Cardiac muscle cell (in vitro differentiated cells and primary cell): Measurements from ENCODE around the gene TBXA2R. TPM values are rescaled to one million over a fixed set of nuclear protein-coding genes. Genes with fewer than 3 reads are reported as not detected.

Experiments used
- DNase-seq, 2 donors: peaks; one replicate each; pipeline versions ENCODE4 v3.0.0 to v3.0.0-alpha.2; 2010 to 2017; ENCODE audit warnings: low read depth in 1 of 2, low spot score in 1 of 2
- H3K27ac ChIP-seq: fragments of 200-600 bp; sonication (generic); 2 replicates; pipeline ENCODE4 v1.5.1; 2016
- H3K27me3 ChIP-seq: fragments of 200-600 bp; sonication (generic); 2 replicates; pipeline ENCODE4 v1.6.0; 2016; ENCODE audit warnings: control low read depth
- H3K36me3 ChIP-seq: fragments of 200-600 bp; sonication (generic); 2 replicates; pipeline ENCODE4 v1.5.1; 2016; ENCODE audit warnings: control low read depth
- H3K4me1 ChIP-seq: fragments of 200-600 bp; sonication (generic); 2 replicates; pipeline ENCODE4 v1.8.1; 2017; ENCODE audit warnings: low read depth, mild to moderate bottlenecking, mixed run types
- H3K4me3 ChIP-seq: fragments of 200-600 bp; sonication (generic); 2 replicates; pipeline ENCODE4 v1.5.1; 2016; ENCODE audit warnings: mild to moderate bottlenecking
- H3K9me3 ChIP-seq: fragments of 200-600 bp; sonication (generic); 2 replicates; pipeline ENCODE4 v1.5.1; 2017; ENCODE audit warnings: low read depth, mild to moderate bottlenecking, control low read depth
- polyA plus RNA-seq: library from polyadenylated mRNA; unstranded; fragments of >200 nt; fragmentation: Nextera tagmentation; extraction: Ambion mirVana; gene quantifications from 2 replicates; pipeline ENCODE4 v1.2.1, GENCODE V29; 2016
- total RNA-seq: library from RNA; depleted of rRNA; stranded (reverse); fragments of >200 nt; gene quantifications from 2 replicates; pipeline ENCODE4 v1.2.3, GENCODE V29; 2016
- TF ChIP-seq, protein P1 (sequence below): IDR thresholded peaks from 2 replicates; pipeline ENCODE4 v1.5.1; 2012; ENCODE audit warnings: low read depth, mild to moderate bottlenecking, low read length

Gene TBXA2R
- total and polyA plus RNA-seq, 2 experiments from 2014 or later: 0.15 to 1.0 TPM

DNA sequence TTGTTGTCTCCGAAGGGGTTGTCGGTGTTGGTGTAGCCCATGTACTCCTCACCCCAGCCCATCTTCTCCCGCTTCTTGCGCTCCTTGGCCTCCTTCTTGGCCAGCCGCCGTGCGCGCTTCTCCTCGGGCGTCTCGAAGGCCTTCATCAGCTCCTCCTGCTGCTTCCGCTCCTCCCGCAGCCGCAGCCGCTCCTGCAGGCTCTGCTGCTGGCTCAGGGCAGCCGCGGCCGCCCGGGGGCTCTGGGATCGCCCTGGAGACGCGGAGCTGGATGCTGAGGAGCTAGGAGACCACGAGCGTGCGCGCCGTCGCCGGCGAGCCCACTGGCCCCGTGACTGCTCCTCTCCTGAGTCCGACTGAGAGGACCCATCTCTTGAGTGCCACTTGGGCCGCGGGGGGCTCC is 17.0 kb upstream of the TBXA2R start:
- Histone ChIP-seq H3K9me3 (no peaks in the 10 kb centered on the region), H3K27ac (no peak overlapping the region), H3K27me3 (no peaks in the 10 kb centered on the region), H3K4me1 (peaks cover 7% of the 10 kb centered on the region), H3K4me3 (no peak overlapping the region), H3K36me3 (no peaks in the 10 kb centered on the region)
- DNase-seq: no peak
- TF ChIP-seq, protein P1, sequence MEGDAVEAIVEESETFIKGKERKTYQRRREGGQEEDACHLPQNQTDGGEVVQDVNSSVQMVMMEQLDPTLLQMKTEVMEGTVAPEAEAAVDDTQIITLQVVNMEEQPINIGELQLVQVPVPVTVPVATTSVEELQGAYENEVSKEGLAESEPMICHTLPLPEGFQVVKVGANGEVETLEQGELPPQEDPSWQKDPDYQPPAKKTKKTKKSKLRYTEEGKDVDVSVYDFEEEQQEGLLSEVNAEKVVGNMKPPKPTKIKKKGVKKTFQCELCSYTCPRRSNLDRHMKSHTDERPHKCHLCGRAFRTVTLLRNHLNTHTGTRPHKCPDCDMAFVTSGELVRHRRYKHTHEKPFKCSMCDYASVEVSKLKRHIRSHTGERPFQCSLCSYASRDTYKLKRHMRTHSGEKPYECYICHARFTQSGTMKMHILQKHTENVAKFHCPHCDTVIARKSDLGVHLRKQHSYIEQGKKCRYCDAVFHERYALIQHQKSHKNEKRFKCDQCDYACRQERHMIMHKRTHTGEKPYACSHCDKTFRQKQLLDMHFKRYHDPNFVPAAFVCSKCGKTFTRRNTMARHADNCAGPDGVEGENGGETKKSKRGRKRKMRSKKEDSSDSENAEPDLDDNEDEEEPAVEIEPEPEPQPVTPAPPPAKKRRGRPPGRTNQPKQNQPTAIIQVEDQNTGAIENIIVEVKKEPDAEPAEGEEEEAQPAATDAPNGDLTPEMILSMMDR: no peak

DNA sequence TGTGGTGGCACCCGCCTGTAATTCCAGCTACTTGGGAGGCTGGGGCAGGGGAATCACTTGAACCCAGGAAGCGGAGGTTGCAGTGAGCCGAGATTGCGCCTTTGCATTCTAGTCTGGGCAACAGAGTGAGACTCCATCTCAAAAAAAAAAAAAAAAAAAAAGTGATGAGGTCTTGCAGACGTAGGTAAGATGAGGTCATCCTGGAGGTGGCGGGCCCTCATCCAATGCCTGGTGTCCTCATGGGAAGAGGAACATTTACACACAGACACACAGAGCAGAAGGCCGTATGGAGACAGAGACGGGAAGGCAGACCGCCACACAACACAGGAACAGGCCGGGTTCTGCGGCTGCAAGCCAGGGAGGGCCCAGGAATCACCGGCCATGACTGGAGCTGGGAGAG is 15.5 kb upstream of the TBXA2R start:
- no peak for DNase-seq
- H3K27ac ChIP-seq: no peak overlapping the region
- TF ChIP-seq, protein P1: no peak
- no peak overlapping the region for H3K4me3 ChIP-seq
- H3K27me3 ChIP-seq: no peaks in the 10 kb centered on the region
- no peaks in the 10 kb centered on the region for H3K9me3 ChIP-seq
- H3K4me1 ChIP-seq: peaks cover 7% of the 10 kb centered on the region
- H3K36me3 ChIP-seq: no peaks in the 10 kb centered on the region

DNA sequence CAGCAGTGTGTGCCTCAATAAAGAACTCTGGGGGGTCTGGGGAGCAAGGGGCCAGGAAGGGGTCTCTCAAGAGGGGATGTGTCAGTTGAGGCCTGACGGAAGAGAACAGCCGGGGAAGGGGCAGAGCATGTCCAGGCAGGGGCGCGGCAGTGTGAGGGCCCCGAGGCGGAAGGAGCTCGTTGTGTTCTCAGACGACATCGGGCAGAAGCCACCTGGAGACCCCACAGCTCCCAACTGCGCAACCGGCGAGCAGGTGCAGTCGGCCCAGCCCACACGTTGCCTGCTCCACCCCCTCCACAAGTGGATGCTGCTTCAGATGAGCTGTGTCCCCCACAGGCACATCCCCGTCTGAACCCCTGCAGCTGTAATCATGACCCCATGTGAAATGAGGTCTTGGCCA is 15.0 kb upstream of the TBXA2R start:
- TF ChIP-seq, protein P1: no peak
- no peak overlapping the region for H3K27ac ChIP-seq
- no peaks in the 10 kb centered on the region for H3K27me3 ChIP-seq
- peaks cover 7% of the 10 kb centered on the region for H3K4me1 ChIP-seq
- no peak overlapping the region for H3K4me3 ChIP-seq
- no peak for DNase-seq
- no peaks in the 10 kb centered on the region for H3K36me3 ChIP-seq
- H3K9me3 ChIP-seq: no peaks in the 10 kb centered on the region

DNA sequence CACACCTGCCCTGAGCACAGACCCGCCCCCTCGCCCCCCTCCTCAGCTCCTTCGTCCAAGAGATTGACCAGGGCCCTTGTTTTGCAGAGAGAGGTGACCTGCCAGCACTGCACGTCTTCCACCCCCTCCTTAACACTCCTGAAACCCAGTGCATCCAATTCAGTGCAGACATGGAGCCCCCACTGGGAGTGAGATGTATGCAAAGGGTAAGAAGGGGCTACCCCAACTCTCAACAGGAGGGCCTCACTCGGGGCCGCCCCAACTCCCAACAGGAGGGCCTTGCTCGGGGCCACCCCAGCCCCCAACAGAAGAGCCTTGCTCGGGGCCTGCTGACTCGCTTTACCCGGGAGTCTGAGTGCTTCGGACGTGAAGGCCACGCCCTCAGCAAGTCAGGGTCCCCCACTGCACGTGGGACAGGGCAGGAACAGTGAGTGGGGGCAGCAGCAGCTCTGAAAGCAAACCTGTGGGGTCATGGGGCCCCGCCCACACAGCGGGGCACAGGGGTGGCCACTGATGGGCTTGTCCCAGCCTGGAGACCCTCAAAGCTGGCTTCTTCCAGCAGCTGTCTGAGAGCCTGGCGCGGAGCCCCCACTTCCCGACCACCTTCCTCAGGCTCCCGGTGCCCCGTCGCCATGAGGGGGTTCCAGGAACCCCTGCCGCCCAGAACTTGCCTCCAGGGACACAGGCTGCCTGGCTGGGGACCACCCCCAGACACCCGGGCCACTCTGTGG is 14.3 kb upstream of the TBXA2R start:
- no peak for DNase-seq
- peaks cover 7% of the 10 kb centered on the region for H3K4me1 ChIP-seq
- H3K4me3 ChIP-seq: no peak overlapping the region
- no peaks in the 10 kb centered on the region for H3K27me3 ChIP-seq
- TF ChIP-seq, protein P1: no peak
- no peaks in the 10 kb centered on the region for H3K9me3 ChIP-seq
- no peaks in the 10 kb centered on the region for H3K36me3 ChIP-seq
- H3K27ac ChIP-seq: no peak overlapping the region

DNA sequence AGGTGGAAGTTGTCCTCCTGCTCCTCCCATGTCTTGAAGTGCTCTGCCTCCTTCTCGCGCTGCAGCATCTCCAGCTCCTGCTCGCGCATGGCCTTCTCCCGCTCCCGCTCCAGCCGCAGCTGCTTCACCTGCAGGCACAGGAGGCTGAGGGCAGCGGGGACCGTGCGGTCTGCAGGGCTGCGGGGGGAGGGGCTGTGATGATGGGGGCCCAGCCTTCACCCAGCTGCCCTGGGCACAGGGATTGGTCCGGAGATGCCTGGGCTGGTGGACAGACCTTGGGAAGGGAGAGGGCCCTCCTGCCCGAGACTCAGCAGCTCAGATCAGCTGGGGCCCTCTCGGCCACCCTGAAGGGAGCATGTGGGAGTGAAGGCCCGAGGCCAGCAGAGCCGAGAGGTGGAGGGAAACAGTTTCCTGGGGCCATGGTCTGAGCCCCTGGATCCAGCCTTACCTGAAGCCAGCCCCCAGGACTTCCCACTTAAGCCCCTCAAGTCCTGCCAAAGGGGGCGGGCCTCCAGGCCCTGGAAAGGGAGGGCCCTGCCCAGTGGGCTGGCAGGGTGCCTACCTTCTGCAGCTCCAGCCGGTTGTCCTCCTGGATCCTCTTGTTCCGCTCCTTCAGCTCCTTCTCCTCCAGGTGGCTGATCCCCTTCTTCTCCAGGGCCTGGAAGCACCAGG is 13.6 kb upstream of the TBXA2R start:
- DNase-seq: no peak
- Histone ChIP-seq H3K4me3 (no peak overlapping the region), H3K9me3 (no peaks in the 10 kb centered on the region), H3K27ac (no peak overlapping the region), H3K4me1 (peaks cover 2% of the 10 kb centered on the region), H3K36me3 (no peaks in the 10 kb centered on the region), H3K27me3 (no peaks in the 10 kb centered on the region)
- TF ChIP-seq, protein P1: no peak
